Ascending aorta (tissue), 2 donors: ENCODE measurements around the gene ZNF778. TPM values are rescaled to one million over a fixed set of nuclear protein-coding genes. Genes with fewer than 3 reads are reported as not detected.

ENCODE experiments used
- DNase-seq, 2 donors: peaks; one replicate each; pipeline ENCODE4 v3.0.0-alpha.2; 2019; ENCODE audit warnings: low spot score in 2 of 2
- H3K27ac ChIP-seq, 2 donors: fragments of 200-600 bp; sonication (generic); one replicate each; pipeline ENCODE4 v1.5.1; 2016 to 2017; ENCODE audit warnings: mild to moderate bottlenecking in 1 of 2
- H3K27me3 ChIP-seq: fragments of 200-600 bp; sonication (generic); one replicate; pipeline ENCODE4 v1.5.1; 2017
- H3K36me3 ChIP-seq, 2 donors: fragments of 200-600 bp; sonication (generic); one replicate each; pipeline ENCODE4 v1.5.1; 2016
- H3K4me1 ChIP-seq, 2 donors: fragments of 200-600 bp; sonication (generic); one replicate each; pipeline ENCODE4 v1.5.1; 2016 to 2017; ENCODE audit warnings: mild to moderate bottlenecking in 1 of 2
- H3K4me3 ChIP-seq, 2 donors: fragments of 200-600 bp; sonication (generic); one replicate each; pipeline ENCODE4 v1.5.1; 2016 to 2017; ENCODE audit warnings: mild to moderate bottlenecking in 1 of 2
- H3K9me3 ChIP-seq, 2 donors: fragments of 200-600 bp; sonication (generic); one replicate each; pipeline ENCODE4 v1.5.1; 2016
- CTCF ChIP-seq, 3 experiments: fragments of 200-600 bp in 2 of 3; fragments of 450-650 bp in 1 of 3; sonication (generic) in 2 of 3; IDR thresholded peaks; one replicate each; pipeline ENCODE4 v1.5.1; 2016 to 2019; ENCODE audit warnings: antibody characterized with exemption in 3 of 3, mild to moderate bottlenecking in 1 of 3, moderate library complexity in 1 of 3
- intact Hi-C: fragments of 100-400 bp; cut with DNase I; formaldehyde crosslinking; loops from one replicate; pipeline ENCODE4 v1.15.1; 2023
- total RNA-seq: library from RNA; depleted of rRNA; stranded (reverse); fragments of >200 nt; gene quantifications from one replicate; pipeline ENCODE4 v1.1.0, GENCODE V29; 2016

Gene ZNF778
- total RNA-seq, 1 donor from 2014 or later = 1.5 TPM

- no peak for DNase-seq
- peaks cover 2 to 3% of the 10 kb centered on the region in 2 donors for H3K4me1 ChIP-seq
- no peak for TF ChIP-seq CTCF (IDR thresholded peaks at IDR 0.05)
- intact Hi-C loops = loop anchor here (10.0 kb wide), 1 partner anchor 56 kb away; no protein-coding TSS in a partner anchor
- no peak overlapping the region for H3K27ac ChIP-seq
- no peaks in the 10 kb centered on the region for H3K36me3 ChIP-seq
- peak overlapping the region; percentile 45 to 54 for H3K4me3 ChIP-seq
- H3K27me3 ChIP-seq = peaks cover 11% of the 10 kb centered on the region
- H3K9me3 ChIP-seq = no peaks in the 10 kb centered on the region
These were observed 16.6 kb upstream of the ZNF778 start for GRCh38 chr16:89200850-89201411.

- no peak for TF ChIP-seq CTCF (IDR thresholded peaks at IDR 0.05)
- intact Hi-C loops = loop anchor here (10.0 kb wide), 1 partner anchor 57 kb away; no protein-coding TSS in a partner anchor
- Histone ChIP-seq H3K9me3 (no peaks in the 10 kb centered on the region), H3K27ac (no peak overlapping the region), H3K4me3 (peak overlapping the region; percentile 45 to 54), H3K27me3 (peaks cover 11% of the 10 kb centered on the region), H3K36me3 (no peaks in the 10 kb centered on the region), H3K4me1 (peaks cover 2 to 3% of the 10 kb centered on the region in 2 donors)
- no peak for DNase-seq
These were observed 15.8 kb upstream of the ZNF778 start for GRCh38 chr16:89201439-89202377.

GRCh38 chr16:89202422-89203215, 14.9 kb upstream of the ZNF778 start:
- H3K9me3 ChIP-seq = no peaks in the 10 kb centered on the region
- TF ChIP-seq CTCF (IDR thresholded peaks at IDR 0.05) = no peak
- H3K4me1 ChIP-seq = peaks cover 2 to 3% of the 10 kb centered on the region in 2 donors
- H3K27ac ChIP-seq = no peak overlapping the region
- H3K27me3 ChIP-seq = peaks cover 11% of the 10 kb centered on the region
- no peaks in the 10 kb centered on the region for H3K36me3 ChIP-seq
- no peak for DNase-seq
- intact Hi-C loops = loop anchor here (10.0 kb wide), 1 partner anchor 58 kb away; no protein-coding TSS in a partner anchor
- H3K4me3 ChIP-seq = peak overlapping the region; percentile 45 to 54

- H3K27me3 ChIP-seq = no peaks in the 10 kb centered on the region
- H3K9me3 ChIP-seq = no peaks in the 10 kb centered on the region
- TF ChIP-seq CTCF (IDR thresholded peaks at IDR 0.05) = no peak
- no peak overlapping the region for H3K27ac ChIP-seq
- DNase-seq = no peak
- intact Hi-C loops = loop anchor here (10.0 kb wide), 1 partner anchor 63 kb away; no protein-coding TSS in a partner anchor
- H3K4me3 ChIP-seq = no peak overlapping the region
- no peaks in the 10 kb centered on the region for H3K36me3 ChIP-seq
- no peaks in the 10 kb centered on the region for H3K4me1 ChIP-seq
These were observed 9.5 kb upstream of the ZNF778 start for GRCh38 chr16:89207993-89208392.

GRCh38 chr16:89209522-89210044, 7.9 kb upstream of the ZNF778 start:
- intact Hi-C loops = loop anchor here (10.0 kb wide), 2 partner anchors 65 to 115 kb away; partner anchors contain the start of gene ACSF3
- Histone ChIP-seq H3K27ac (no peak overlapping the region), H3K4me1 (no peaks in the 10 kb centered on the region), H3K36me3 (no peaks in the 10 kb centered on the region), H3K27me3 (no peaks in the 10 kb centered on the region), H3K4me3 (no peak overlapping the region), H3K9me3 (no peaks in the 10 kb centered on the region)
- no peak for TF ChIP-seq CTCF (IDR thresholded peaks at IDR 0.05)
- no peak for DNase-seq
